Esophagus squamous epithelium (tissue), 5 donors: ENCODE results near the gene PPP1R9A. TPM values are rescaled to one million over a fixed set of nuclear protein-coding genes. Genes with fewer than 3 reads are reported as not detected.

ENCODE experiments used
- DNase-seq: peaks from one replicate; lab custom pipeline; 2025; lab: John Stamatoyannopoulos, UW
- H3K27ac ChIP-seq, 4 donors: fragments of 200-600 bp; sonication (generic); one replicate each; pipeline ENCODE4 v1.5.1; 2016 to 2019; ENCODE audit warnings: mild to moderate bottlenecking in 1 of 4
- H3K27me3 ChIP-seq, 4 donors: fragments of 200-600 bp; sonication (generic); 1 replicate in 3 of 4; 2 replicates in 1 of 4; pipeline versions ENCODE4 v1.5.1 to v1.6.0; 2017 to 2021; ENCODE audit warnings: antibody characterized with exemption in 1 of 4
- H3K36me3 ChIP-seq, 3 donors: fragments of 200-600 bp; sonication (generic); one replicate each; pipeline ENCODE4 v1.5.1; 2016 to 2019
- H3K4me1 ChIP-seq, 3 donors: fragments of 200-600 bp; sonication (generic); one replicate each; pipeline ENCODE4 v1.5.1; 2017 to 2019
- H3K4me3 ChIP-seq, 4 donors: fragments of 200-600 bp; sonication (generic); 1 replicate in 3 of 4; 2 replicates in 1 of 4; pipeline ENCODE4 v1.5.1; 2016 to 2019; ENCODE audit warnings: mild to moderate bottlenecking in 2 of 4, moderate library complexity in 1 of 4
- H3K9me3 ChIP-seq, 3 donors: fragments of 200-600 bp; sonication (generic); one replicate each; pipeline ENCODE4 v1.5.1; 2016 to 2019
- POLR2A ChIP-seq, 4 donors: fragments of 450-650 bp; IDR thresholded peaks; one replicate each; pipeline ENCODE4 v1.6.1; 2017; ENCODE audit warnings: antibody characterized with exemption in 4 of 4, mild to moderate bottlenecking in 4 of 4, moderate library complexity in 3 of 4
- WGBS, 2 donors: methylation state at CpG; one replicate each; pipeline ENCODE4 v1.1.5; 2018; 5-methylcytosine and 5-hydroxymethylcytosine counted together
- intact Hi-C: fragments of 100-400 bp; cut with DNase I; formaldehyde crosslinking; loops from one replicate; pipeline ENCODE4 v1.15.0; 2022
- total RNA-seq, 4 donors: library from RNA; depleted of rRNA; stranded (reverse); fragments of >200 nt; gene quantifications; one replicate each; pipeline ENCODE4 v1.1.0, GENCODE V29; 2016
- TF ChIP-seq, protein P1 (sequence below), 6 experiments: fragments of 450-650 bp in 4 of 6; fragments of 200-600 bp in 2 of 6; sonication (generic) in 2 of 6; IDR thresholded peaks; one replicate each; pipeline ENCODE4 v1.5.1; 2016 to 2019; ENCODE audit warnings: antibody characterized with exemption in 6 of 6, mild to moderate bottlenecking in 4 of 6, moderate library complexity in 4 of 6
- donor health status: DM: yes; HTN: yes; CAD: no.

Gene PPP1R9A
- total RNA-seq, 4 donors from 2014 or later, result 0.04 to 6.3 (median 1.0) TPM

DNA sequence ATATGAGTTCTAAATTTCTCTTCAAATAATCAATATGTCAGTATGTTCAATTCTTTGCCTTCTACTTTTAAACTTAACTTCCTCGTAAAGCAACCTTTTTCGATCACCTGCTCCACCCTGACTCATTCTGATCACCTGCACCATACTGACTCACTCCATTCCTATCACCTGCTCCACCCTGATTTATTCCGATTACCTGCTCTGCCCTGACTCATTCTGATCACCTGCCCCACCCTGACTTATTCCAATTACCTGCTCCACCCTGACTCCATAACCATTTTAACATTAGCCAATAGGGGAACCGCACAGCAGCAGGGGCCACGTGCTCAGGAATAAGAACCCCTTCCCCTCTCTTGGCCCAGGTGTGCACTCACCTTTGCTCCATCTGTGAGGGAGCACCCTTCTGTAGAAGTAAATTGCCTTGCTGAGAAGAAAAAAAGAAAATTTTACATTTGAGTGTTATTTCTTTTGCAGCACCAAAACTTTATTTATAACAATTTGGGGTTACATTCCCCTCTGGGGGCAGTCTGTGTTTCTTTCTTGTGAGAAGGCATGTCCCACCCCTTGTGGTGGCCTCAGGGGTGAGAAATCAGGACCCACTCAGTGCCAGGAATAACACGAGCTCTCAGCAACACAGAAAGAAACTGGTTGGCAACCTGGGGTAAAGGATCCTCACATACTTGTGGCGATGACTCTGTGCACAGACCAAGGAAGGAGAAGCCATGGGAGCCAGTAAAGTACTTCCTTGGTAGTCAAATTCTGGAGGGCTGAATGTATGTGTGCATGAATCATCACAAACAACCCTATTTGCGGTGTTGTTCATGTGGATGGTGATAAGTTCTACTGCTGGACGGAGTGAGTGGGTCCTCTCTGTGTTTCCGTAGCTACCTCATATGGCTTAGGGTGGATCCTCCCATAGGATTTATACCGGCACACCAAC lies 29.4 kb upstream of the PPP1R9A start:
- no peak for DNase-seq
- no peak overlapping the region for H3K27ac ChIP-seq
- no peak overlapping the region for H3K4me3 ChIP-seq
- TF ChIP-seq POLR2A (IDR thresholded peaks at IDR 0.05), result no peak
- TF ChIP-seq, protein P1, sequence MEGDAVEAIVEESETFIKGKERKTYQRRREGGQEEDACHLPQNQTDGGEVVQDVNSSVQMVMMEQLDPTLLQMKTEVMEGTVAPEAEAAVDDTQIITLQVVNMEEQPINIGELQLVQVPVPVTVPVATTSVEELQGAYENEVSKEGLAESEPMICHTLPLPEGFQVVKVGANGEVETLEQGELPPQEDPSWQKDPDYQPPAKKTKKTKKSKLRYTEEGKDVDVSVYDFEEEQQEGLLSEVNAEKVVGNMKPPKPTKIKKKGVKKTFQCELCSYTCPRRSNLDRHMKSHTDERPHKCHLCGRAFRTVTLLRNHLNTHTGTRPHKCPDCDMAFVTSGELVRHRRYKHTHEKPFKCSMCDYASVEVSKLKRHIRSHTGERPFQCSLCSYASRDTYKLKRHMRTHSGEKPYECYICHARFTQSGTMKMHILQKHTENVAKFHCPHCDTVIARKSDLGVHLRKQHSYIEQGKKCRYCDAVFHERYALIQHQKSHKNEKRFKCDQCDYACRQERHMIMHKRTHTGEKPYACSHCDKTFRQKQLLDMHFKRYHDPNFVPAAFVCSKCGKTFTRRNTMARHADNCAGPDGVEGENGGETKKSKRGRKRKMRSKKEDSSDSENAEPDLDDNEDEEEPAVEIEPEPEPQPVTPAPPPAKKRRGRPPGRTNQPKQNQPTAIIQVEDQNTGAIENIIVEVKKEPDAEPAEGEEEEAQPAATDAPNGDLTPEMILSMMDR (IDR thresholded peaks at IDR 0.05), result no peak
- intact Hi-C loops, result no loop called here
- H3K27me3 ChIP-seq, result no peaks in the 10 kb centered on the region
- H3K36me3 ChIP-seq, result no peaks in the 10 kb centered on the region
- no peaks in the 10 kb centered on the region for H3K4me1 ChIP-seq
- H3K9me3 ChIP-seq, result peaks cover 0 to 15% (median 0%) of the 10 kb centered on the region in 3 donors
- 76 to 84% methylated on average over 10 to 11 of the region's 11 CpGs for WGBS, 2 donors

DNA sequence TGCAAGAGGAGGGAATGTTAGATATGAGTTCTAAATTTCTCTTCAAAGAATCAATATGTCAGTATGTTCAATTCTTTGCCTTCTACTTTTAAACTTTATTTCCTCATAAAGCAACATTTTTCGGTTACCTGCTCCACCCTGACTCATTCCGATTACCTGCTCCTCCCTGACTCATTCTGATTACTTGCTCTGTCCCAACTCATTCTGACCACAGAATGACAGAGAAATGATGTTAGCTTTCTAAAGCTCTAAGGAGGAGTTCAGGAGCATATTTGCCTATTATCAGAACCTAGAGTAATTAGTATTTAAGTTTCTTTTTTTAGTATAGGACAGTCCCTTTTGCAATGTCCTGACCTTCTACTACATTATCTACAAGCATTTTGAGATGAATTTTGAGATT lies 24.5 kb upstream of the PPP1R9A start:
- DNase-seq, result no peak
- Histone ChIP-seq H3K9me3 (peaks cover 0 to 7% (median 0%) of the 10 kb centered on the region in 3 donors), H3K36me3 (no peaks in the 10 kb centered on the region), H3K4me1 (no peaks in the 10 kb centered on the region), H3K4me3 (no peak overlapping the region), H3K27ac (no peak overlapping the region), H3K27me3 (no peaks in the 10 kb centered on the region)
- TF ChIP-seq, protein P1 (IDR thresholded peaks at IDR 0.05), result no peak
- no peak for TF ChIP-seq POLR2A (IDR thresholded peaks at IDR 0.05)
- intact Hi-C loops, result no loop called here
- WGBS, 2 donors, result 13 to 33% methylated on average over 2 of the region's 2 CpGs

DNA sequence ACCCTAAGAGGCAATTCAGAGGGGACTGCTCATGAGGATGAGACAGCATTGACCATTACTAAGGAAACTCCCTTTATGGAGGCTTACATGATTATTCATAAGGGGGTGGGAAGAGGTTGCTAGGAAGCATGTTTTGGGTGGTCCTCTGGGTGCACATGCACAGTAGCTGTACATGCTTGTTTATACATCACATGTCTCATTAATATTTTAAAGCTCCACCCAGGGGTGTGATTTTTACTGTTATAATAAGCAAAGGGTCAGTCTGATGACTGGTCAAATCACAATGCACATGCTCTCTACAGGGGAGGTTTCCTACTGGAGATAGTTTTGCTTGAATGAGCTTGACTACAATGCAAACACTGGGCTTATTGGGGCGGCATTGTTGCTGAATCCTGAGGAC lies 23.8 kb upstream of the PPP1R9A start:
- H3K27me3 ChIP-seq, result no peaks in the 10 kb centered on the region
- intact Hi-C loops, result no loop called here
- H3K4me1 ChIP-seq, result peaks cover 0 to 6% (median 0%) of the 10 kb centered on the region in 3 donors
- no peak overlapping the region for H3K4me3 ChIP-seq
- H3K36me3 ChIP-seq, result no peaks in the 10 kb centered on the region
- no peak for DNase-seq
- TF ChIP-seq, protein P1 (IDR thresholded peaks at IDR 0.05), result no peak
- TF ChIP-seq POLR2A (IDR thresholded peaks at IDR 0.05), result no peak
- H3K27ac ChIP-seq, result no peak overlapping the region
- H3K9me3 ChIP-seq, result peaks cover 0 to under 1% (median 0%) of the 10 kb centered on the region in 3 donors
- 33 to 73% methylated on average over 1 of the region's 1 CpG for WGBS, 2 donors

DNA sequence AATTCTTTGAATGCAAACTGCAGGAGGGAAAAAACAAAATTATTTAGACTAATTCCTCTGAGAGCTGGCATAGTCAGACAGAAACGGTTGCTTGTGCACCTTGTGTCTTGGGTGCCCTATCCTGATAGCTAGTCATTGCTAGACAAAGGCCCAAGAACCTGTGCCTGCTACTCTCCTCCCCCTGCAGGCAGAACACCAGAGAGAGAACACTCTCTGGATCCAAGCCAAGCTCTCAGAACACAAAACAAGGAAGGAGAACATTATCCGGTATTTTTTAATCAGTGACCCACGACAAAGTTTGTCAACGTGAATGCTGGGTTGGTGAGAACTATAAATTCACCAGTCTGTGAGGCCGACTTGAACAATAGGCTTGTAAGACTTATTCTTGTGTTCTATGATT lies 18.8 kb upstream of the PPP1R9A start:
- Histone ChIP-seq H3K4me3 (no peak overlapping the region), H3K36me3 (no peaks in the 10 kb centered on the region), H3K27ac (no peak overlapping the region), H3K4me1 (peaks cover 0 to 12% (median 0%) of the 10 kb centered on the region in 3 donors), H3K9me3 (no peaks in the 10 kb centered on the region), H3K27me3 (no peaks in the 10 kb centered on the region)
- WGBS, 2 donors, result 19 to 35% methylated on average over 5 of the region's 5 CpGs
- TF ChIP-seq, protein P1 (IDR thresholded peaks at IDR 0.05), result no peak
- no peak for TF ChIP-seq POLR2A (IDR thresholded peaks at IDR 0.05)
- intact Hi-C loops, result no loop called here
- DNase-seq, result no peak

DNA sequence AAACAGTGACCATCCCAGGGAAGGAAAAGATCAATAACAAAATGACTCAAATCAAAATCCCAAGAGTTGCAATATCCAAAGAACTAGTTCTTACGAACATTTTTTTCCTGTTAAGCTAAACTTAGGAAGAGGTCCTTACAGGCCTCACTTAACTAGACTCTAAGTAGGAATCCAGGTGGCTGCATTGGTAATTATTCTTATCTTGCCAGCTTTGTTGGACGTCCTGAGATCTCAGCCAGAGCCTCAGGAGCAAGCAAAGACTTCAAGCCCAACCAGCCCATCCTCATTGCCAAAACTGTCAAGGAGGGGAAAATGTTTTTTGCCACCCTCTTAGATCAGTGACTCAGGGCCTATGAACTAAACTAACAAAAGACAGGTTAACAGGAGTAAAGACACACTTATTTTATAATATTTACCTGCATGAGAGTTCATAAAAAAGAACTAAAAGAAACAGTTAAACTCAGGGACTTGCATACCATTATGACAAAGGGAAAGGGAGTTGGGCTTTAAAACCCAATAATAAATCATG lies 18.3 kb upstream of the PPP1R9A start:
- no peak overlapping the region for H3K4me3 ChIP-seq
- H3K4me1 ChIP-seq, result peaks cover 0 to 12% (median 0%) of the 10 kb centered on the region in 3 donors
- no peak overlapping the region for H3K27ac ChIP-seq
- no peaks in the 10 kb centered on the region for H3K9me3 ChIP-seq
- H3K36me3 ChIP-seq, result no peaks in the 10 kb centered on the region
- intact Hi-C loops, result no loop called here
- WGBS, 2 donors, result 47 to 52% methylated on average over 2 of the region's 2 CpGs
- no peak for TF ChIP-seq POLR2A (IDR thresholded peaks at IDR 0.05)
- TF ChIP-seq, protein P1 (IDR thresholded peaks at IDR 0.05), result no peak
- no peaks in the 10 kb centered on the region for H3K27me3 ChIP-seq
- DNase-seq, result no peak
